Suppressor macrophage treated with lipopolysaccharide for 1 hour (primary cell): ENCODE results near the gene TIMP1.

Experiments used
- DNase-seq, 3 donors: peaks; one replicate each; pipeline ENCODE4 v3.0.0-alpha.2; 2020 to 2022

The TIMP1 gene

DNA sequence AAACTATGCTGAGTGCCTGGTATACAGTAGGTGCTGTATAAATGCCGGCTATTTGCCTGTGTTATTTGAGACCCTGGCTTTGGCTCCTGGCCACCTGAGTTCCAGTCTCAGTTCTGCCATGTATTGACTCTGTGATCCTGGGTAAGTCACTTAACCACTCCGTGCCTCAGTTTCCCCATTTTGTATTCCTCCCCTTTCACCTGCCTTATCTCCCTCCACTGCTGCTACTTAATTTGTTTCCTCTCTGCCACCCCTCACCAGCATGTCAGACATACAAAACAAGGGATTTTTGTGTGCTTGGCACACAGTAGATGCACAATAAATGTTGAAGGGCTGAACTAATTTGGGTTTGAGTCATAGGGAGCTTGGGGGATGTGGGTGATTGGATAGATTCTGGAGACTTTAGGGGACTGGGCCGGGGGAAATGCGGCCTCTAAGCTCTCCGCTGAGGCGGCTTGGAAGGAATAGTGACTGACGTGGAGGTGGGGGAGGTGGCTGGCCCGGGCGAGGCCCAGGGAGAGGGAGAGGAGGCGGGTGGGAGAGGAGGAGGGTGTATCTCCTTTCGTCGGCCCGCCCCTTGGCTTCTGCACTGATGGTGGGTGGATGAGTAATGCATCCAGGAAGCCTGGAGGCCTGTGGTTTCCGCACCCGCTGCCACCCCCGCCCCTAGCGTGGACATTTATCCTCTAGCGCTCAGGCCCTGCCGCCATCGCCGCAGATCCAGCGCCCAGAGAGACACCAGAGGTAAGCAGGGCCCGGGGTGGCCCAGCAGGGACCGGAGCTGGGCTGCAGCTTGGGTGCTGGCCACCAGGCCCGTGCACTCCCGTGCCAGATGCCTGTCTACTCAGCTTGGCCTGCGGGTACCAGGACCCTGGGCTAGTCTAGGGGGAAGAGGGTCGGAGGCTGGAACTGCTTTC, at the start of gene TIMP1:
Gene TIMP1 (plus strand): TSS at position 706 of the 917 bp plus-strand sequence. CDS start 980 bp downstream, outside the sequence.
- peak; percentile 92 to 94 (median 94) for DNase-seq

DNA sequence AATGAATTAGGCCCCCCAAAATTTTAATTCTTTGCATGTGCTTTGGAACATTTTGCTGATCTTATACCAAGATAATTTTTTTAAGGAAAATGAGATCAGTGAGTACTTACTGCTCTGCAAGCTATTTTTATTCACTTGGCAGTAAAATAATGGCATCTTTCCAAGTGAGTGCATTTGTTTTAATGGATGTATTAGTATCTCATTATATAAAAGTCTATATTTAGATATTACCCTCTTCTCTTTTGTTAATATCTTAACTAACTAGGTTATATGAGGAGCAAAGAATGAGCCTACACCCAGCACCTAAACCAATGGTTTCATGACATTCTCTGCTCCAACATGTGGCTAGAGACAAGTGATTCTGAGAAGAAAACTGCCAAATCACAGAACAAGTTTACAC, 42.4 kb upstream of the TIMP1 start:
- no peak for DNase-seq

DNA sequence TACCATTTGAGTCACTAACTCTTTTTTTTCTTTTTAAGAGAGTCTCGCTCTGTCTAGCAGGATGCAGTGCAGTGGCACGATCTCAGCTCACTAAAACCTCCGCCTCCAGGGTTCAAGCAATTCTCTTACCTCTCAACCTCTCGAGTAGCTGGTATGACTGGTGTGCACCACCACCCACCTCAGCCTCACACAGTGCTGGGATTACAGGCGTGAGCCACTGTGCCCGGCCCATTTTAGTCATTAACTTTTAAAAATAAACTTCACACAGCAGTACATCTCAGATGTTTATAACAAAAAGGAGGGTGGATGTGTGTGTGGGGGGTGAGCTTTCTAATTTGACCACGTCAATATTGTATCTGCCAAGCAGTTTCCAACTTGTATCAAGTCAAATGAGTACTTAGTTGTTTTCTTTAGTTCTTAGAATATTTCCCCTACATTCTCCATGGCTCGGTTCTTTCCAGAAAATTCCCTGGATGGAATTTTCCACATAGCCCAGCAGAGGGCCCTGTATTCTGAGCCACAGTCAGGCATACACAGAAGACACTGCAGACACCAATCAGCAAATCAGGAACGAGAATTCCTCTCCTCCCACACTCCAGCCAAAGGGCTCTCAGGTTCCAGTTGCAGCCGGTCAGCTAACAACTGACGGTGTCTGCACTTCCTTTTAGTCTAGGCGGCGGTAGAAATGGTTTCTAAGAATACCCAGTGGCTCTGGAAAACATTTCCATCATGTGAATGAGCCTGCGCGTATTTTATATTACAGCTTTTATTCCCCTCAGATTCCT, 41.3 kb upstream of the TIMP1 start:
- DNase-seq, result peak; percentile 79 to 85 (median 80)

DNA sequence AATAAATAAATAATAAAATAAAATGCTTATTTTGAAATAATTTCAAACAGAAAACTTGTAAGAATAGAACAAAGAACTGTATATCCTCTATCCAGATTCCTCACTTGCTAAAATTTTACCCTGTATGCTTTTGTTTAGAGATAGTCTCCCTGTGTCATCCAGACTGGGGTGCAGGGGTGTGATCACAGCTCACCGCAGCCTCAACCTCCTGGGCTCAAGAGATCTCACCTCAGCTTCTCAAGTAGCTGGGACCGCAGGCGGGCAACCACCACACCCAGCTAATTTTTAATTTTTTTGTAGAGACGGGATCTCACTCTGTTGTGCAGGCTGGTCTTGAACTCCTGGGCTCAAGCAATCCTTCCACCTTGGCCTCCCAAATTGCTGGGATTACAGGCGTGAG, 38.7 kb upstream of the TIMP1 start:
- DNase-seq, result no peak

DNA sequence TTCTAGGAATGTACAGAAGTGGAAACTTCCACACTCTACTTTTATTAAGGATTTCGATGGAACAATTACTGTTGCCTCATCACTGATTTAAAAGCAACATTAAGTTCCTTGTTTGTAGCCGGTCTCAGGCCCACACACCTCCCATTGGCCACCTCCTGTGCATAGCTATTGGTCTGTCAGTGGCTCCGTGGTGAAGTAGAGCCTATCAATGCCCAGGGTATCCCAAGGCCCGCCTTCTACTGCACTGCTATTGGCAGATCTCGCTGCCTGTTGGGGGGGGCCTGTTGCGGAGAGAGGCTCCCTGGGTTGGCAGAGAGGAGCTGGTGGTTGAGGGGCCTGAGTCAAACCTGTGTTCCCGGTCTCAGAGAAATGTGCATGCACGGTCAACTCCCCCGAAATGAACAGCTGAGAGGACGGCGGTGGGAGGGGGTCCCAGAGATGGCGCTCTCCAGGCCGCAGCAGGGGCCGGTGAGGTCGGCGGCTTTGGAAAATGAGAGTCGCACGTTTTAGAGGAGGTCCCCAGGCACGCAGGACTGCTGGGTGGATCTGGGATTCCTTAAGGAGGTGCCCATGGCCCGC, 26.1 kb upstream of the TIMP1 start:
- DNase-seq, result peak; percentile 85 to 89 (median 89)

DNA sequence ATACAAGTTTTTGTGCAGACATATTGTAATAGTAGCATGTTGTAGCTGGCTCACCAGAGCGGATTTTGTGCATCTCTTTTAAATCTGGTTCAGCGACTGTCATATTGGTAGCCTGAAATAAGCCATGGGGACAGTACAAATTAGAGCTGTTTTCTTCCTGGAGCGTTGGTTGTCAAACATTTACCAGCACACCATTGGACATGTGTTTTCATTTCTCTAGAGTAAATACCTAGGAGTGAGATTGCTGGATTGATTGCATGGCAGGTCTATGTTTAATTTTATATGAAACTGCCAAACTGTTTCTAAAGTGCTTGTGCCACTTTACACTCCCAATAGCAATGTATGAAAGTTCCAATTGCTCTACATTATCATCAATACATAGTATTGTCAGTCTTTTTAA, 23.8 kb upstream of the TIMP1 start:
- DNase-seq, result no peak

DNA sequence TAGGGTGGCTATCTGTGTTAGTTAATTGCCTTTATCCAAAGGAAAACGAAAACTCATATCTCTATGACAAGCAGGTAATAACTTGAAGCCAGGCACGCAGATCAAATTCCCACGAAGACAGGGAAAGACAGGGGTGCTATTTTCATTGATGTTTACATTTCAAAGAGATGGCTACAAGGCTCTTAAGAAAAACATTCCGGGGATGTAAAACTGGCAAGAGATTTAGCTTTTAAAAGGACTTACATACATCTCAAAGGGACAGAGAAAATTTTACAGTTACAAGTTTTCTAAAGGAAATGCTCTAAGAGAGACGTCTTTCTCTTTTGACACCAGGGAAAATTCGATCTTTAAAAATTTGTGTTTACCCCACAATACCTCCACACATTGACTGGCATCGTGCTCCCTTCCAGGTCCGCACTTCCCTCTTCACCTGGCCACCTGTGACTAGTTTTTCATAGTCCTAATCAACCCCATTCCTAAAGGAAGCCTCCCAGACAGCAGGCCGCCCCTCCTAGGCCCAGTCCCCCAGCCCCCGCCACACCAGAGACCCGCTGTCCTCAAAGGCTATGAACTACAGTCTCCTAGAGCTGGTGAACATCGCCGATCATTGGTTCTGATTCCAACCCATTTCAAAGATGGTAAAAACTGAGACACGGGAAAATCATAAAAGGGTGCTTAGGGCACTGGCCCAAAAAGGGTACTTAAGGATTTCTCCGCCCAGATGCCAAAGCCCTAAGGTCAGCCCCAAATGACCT, 21.9 kb upstream of the TIMP1 start:
- DNase-seq, result no peak

DNA sequence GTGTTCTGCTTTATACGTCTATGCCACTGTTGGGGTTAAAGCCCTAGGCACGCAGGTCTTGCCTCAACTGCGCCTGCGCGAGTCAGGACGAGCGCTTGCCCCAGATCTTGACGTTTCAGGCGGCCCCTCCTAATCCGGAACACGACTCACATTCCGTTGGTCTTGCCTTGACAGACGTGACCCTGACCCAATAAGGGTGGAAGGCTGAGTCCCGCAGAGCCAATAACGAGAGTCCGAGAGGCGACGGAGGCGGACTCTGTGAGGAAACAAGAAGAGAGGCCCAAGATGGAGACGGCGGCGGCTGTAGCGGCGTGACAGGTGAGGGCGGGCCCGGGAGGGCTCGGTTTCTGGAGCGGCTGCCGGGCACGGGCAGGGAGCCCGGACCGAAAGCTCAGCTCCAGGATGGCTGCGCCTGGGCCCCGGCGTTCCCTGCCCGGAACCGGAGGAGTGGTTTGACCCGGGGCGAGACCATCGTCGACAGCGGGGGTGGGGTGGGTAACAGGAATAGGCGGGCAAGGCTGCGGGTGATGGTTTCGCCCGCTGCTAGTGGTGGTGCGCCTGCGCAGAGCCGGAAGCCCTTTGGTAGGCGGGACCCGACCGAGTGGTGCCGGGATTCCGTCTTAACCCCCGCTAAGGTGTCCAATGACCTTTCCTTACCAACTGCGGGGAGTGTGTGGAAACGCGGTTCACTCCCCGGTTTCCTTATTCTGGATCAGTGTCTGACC, 21.1 kb upstream of the TIMP1 start, which contains the start of gene ARAF:
Gene ARAF (plus strand): TSS at position 272 of the 725 bp plus-strand sequence. CDS start 1,763 bp downstream, outside the sequence.
- DNase-seq, result peak; percentile 96 to 98 (median 97)

DNA sequence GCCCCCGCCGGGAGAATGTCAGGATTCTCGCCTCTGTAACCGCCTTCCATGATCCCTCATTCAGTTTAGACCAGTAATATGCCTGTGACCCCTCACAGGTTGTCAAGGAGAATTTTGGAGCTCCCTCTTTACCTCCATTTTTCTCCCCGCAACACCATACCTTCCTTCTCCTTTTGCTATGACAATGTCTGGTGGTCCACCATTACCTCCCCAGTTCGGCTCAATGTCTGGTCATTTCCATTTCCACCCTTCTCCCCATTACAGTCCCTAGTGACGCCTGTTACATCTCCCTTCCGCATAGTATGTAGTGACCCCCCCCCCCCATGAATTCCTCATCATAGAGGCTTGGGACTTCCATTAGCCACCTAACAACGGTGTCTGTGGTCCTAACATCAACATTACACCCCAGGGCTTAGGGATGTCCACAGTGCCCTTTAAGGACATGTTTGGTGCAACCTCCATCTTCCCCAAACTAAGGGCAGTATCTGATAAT, 20.5 kb upstream of the TIMP1 start:
- no peak for DNase-seq

DNA sequence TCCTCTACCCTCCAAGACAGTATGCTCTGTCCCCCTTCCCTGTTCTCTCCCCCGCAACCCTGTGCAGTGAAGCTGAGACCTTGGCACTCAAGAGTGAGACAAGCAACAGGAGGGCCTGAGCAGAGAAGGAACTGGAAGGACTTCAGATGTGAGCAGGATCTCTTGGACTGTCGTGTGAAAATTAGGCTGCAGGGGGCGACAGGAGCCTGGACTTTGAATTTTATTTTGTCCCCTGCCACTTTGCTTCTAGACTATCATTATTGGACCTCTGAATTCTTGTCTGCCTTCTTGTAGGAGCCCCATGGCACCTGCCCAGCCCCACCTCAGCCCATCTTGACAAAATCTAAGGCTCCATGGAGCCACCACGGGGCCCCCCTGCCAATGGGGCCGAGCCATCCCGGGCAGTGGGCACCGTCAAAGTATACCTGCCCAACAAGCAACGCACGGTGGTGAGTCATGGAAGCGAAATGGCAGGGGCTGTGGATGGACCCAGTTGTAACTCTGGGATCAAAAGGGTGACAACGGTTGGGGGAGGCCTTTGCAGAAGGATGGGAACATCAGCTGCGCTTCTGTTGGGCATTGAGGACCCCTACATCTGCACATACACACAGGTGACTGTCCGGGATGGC, 19.5 kb upstream of the TIMP1 start:
- DNase-seq, result peak; percentile 56 to 63 (median 61)

DNA sequence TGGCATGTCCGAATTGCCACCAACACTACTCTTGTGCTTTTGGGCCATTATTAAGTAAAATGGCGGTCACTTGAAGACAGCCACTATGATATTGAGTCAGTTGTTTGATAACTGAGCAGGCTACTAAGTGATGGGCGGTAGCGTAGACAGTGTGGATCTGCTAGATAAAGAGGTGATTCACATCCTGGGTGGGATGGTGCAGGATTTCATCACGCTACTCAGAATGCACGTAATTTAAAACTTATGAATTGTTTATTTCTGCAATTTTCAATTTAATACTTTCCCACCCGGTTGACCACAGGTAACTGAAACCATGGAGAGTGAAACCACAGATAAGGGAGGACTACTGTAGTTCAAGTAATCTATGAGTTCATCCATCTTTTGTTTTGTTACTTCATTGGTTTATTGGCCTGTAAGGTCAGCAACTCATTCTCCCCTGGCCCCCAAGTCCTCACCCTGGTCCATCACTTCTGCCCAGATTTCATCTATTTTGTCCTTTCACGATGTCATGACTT, 18.4 kb upstream of the TIMP1 start:
- peak in 1 of 3 donors; percentile 21 for DNase-seq

DNA sequence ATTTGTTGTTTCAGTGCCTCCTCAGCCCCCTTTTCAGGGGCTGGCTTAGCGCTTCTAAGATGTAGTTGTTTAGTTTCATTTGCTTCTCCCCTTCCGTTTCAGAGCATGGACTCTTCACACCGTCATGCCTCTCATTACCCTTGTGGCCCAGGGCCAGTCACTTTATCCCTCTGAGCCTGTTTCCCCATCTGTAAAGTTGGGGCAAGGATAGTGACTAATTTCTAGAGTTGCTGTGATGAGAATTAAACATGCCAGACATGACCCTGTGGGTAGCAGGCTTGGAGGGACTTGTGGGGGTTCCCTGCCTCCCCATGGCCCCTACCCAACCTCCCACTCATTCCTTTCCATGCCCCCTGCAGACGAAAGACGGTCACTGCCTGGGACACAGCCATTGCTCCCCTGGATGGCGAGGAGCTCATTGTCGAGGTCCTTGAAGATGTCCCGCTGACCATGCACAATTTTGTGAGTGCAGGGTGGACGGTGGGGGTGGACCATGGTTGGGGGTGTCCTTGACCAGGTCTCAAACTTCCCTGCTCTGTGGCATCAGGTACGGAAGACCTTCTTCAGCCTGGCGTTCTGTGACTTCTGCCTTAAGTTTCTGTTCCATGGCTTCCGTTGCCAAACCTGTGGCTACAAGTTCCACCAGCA, 17.7 kb upstream of the TIMP1 start:
- peak in 1 of 3 donors; percentile 18 for DNase-seq

DNA sequence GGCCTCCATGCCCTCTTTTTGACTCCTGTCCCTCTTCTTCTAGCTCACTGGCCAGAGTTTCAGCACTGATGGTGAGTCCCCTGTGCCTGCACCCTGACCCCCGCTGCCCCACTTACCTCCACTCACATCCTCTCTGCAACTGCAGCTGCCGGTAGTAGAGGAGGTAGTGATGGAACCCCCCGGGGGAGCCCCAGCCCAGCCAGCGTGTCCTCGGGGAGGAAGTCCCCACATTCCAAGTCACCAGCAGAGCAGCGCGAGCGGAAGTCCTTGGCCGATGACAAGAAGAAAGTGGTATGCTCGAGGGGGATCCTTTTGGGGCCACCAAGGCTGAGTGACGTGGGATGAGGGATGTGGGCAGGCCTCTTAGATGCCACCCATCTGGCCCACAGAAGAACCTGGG, 15.4 kb upstream of the TIMP1 start:
- DNase-seq, result no peak

DNA sequence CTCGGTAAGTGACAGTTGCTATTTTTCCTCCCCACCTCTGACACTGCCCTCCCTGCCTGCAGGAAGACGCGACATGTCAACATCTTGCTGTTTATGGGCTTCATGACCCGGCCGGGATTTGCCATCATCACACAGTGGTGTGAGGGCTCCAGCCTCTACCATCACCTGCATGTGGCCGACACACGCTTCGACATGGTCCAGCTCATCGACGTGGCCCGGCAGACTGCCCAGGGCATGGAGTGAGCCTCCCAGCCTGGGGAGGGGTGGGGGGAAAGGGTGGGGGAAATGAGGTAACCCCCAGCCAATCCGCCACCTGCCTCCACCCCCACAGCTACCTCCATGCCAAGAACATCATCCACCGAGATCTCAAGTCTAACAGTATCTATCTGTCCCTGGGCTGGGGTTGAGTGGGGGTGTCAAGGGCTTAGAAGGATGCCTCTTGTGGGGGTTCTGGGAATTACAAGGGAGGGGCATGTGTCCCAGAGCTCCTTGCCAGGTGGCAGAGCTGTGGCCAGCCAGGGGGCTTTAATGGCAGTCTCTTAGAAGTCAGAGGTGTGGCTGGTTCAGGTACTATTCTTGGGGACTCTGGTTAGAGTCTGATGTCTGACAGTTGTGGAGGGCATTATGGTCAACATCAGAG, 13.5 kb upstream of the TIMP1 start:
- DNase-seq, result peak in 2 of 3 donors; percentile 31 to 43

DNA sequence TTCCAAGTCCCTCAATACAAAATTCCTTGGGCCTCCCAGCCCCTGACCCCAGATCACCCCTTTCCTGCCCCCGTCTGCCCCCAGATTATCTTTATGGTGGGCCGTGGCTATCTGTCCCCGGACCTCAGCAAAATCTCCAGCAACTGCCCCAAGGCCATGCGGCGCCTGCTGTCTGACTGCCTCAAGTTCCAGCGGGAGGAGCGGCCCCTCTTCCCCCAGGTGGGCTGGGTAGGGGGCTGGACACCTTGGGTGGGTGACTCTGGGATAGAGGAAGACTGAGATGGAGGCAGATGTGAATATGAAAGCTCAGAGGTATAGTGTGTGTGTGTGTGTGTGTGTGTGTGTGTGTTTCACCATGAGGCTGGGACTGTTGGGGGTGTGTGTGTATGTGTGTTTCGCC, 11.4 kb upstream of the TIMP1 start:
- no peak for DNase-seq

DNA sequence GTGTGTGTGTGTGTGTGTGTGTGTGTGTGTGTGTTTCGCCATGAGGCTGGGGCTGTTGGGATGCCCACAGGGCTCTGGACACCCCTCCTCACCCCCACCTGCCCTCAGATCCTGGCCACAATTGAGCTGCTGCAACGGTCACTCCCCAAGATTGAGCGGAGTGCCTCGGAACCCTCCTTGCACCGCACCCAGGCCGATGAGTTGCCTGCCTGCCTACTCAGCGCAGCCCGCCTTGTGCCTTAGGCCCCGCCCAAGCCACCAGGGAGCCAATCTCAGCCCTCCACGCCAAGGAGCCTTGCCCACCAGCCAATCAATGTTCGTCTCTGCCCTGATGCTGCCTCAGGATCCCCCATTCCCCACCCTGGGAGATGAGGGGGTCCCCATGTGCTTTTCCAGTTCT, 11.0 kb upstream of the TIMP1 start:
- DNase-seq, result no peak

DNA sequence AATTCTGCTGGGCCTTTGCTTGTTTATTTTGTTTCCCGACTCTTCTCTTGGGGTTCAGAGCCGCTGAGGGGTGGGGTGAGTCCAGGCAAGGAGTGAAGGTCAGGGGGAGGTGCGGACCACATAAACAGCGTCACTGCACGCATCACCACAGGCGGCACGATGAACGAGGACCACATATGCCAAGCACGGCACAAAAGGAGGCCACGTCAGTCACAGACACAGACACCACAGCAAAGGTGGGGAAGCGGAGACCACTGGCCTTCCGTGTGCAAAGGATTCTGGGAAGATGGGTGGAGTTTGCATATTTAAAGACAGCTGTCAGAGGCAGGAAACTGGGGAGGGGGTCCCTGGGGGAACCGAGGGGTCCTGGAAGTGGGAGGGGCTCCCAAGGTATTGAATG, 10.3 kb upstream of the TIMP1 start:
- no peak for DNase-seq

DNA sequence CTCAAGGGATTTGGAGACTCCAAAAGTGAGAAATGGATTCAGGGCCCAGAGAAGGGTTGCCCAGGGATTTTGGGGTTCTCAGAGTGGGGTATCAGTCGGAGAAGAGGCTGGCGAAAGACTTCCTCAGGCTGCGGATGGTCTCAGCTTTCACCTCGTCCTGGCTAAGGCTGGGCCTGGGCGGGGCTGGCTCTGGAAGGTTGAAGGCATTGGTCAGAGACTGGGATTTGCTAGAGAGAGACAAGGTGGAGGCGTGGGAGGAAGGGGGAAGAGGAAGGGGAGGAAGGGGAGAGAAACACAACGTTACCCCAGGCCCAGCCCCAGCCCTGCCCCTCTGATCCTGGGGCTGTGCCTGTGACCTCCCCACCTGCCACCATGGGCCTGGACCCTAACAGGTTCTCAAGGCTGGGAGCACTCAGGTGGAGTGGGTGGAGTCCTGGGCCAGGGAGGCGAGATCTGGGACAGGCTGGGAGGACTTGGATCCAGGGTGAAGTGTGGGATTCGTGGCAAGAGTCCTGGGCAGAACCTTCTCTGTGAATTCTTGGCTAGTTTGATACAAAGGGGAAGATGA, 9.4 kb upstream of the TIMP1 start:
- no peak for DNase-seq

DNA sequence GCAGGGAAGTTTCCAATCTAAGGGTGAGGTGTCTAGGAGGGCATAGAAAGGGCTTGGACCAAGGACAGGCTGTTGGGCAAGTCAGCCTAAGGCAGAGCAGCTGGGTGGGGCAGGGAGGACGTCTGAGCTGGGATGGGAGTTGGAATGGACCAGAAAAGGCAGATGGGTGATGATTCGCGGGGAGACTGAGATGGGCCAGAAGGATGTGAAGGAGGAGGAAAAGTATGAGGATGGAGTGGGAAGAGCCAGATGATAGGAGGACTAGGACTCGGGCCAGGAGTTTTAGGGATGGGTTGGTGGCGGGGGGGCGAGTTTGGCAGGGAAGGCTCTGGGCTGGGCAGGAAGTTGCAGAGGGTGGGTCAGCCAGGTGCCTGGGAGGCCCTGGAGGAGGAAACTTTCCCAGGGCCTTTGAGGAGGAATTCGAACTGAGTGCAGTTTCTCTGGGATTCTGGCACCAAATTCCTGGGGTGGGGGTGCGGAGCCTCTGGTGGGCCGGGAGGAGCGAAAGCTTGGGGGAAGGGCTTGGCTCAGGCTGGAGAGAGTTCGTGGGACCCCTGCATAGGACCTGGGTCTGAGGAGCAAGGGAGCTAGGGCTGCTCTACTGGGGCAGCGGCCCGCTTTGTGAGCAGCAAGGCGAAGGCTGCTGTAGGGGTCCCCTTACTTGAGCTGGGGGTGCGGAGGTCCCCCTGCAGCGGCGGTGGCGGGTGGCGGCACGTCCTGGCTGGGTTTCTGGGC, 8.7 kb upstream of the TIMP1 start:
- no peak for DNase-seq
